K562 (cell line): ENCODE results near the gene AP4E1. TPM values are rescaled to one million over a fixed set of nuclear protein-coding genes. Genes with fewer than 3 reads are reported as not detected.

ENCODE experiments used
- ATAC-seq: fragments of 200-7000 bp; cut with Tn5 transposase; 3 replicates; pipeline ENCODE4 v1.9.1; 2020; ENCODE audit warnings: moderate library complexity
- BruUV-seq: library from RNA; stranded (reverse); fragments of 400-500 nt; replicated peaks from 2 replicates; lab custom pipeline; 2021; lab: Mats Ljungman, UMichigan
- CTCF ChIA-PET: fragments of 300-600 bp; formaldehyde crosslinking; extraction: SDS; loops from one replicate; lab custom pipeline; 2021; ENCODE audit warnings: low intra/inter-chr PET ratio; lab: Yijun Ruan, JAX
- POLR2A ChIA-PET: fragments of 300-600, 350-650 bp; sonication (Branson Sonifier 250); formaldehyde crosslinking; extraction: SDS; loops from one replicate; lab custom pipeline; 2021; ENCODE audit warnings: antibody characterized with exemption, inconsistent platforms; lab: Yijun Ruan, JAX
- DNase-seq, 4 experiments: peaks; one replicate each; pipeline versions ENCODE4 v3.0.0 to v3.0.0-alpha.2; 2011 to 2018; ENCODE audit warnings: low spot score in 3 of 4, mixed read lengths in 3 of 4; ENCODE audit errors: extremely low read depth in 1 of 4
- FAIRE-seq: peaks from 2 replicates; lab custom pipeline; 2011; peaks lifted over from hg19 to GRCh38; lab: Jason Lieb, UNC
- H2AFZ ChIP-seq: 2 replicates; pipeline ENCODE4 v1.6.0; 2011; ENCODE audit warnings: low read depth, low read length, control low read depth, inconsistent platforms
- H3K27ac ChIP-seq: fragments of 200-600 bp; 3 replicates; pipeline ENCODE4 v1.8.0; 2011; ENCODE audit warnings: low read depth, mild to moderate bottlenecking, control low read depth, inconsistent platforms, low read length, moderate library complexity, mixed read lengths; ENCODE audit errors: extremely low read depth
- H3K27me3 ChIP-seq, 2 experiments: fragments of 300-600 bp in 1 of 2; 2 replicates in 1 of 2; 3 replicates in 1 of 2; pipeline versions ENCODE4 v1.6.0 to v1.8.0; 2011; ENCODE audit warnings: inconsistent platforms in 2 of 2, low read length in 2 of 2, mild to moderate bottlenecking in 1 of 2, mixed read lengths in 1 of 2, moderate library complexity in 1 of 2; ENCODE audit not compliant: control insufficient read depth in 2 of 2, insufficient read depth in 2 of 2
- H3K36me3 ChIP-seq: fragments of 300-600 bp; 3 replicates; pipeline ENCODE4 v1.8.0; 2011; ENCODE audit warnings: mild to moderate bottlenecking, low read length, inconsistent platforms; ENCODE audit not compliant: control insufficient read depth, insufficient read depth
- H3K4me1 ChIP-seq, 2 experiments: fragments of 200-600 bp in 1 of 2; replicated peaks in 1 of 2; 2 replicates in 1 of 2; 3 replicates in 1 of 2; pipeline versions ENCODE4 v1.5.1 to v1.8.0; 2011; ENCODE audit warnings: inconsistent platforms in 2 of 2, low read length in 2 of 2, mild to moderate bottlenecking in 1 of 2, mixed read lengths in 1 of 2, moderate library complexity in 1 of 2; ENCODE audit not compliant: control insufficient read depth in 2 of 2, insufficient read depth in 2 of 2
- H3K4me2 ChIP-seq: 2 replicates; pipeline ENCODE4 v1.6.1; 2011; ENCODE audit warnings: low read length, control low read depth, inconsistent platforms, mixed read lengths; ENCODE audit not compliant: insufficient read depth
- H3K4me3 ChIP-seq: fragments of 200-600 bp; sonication (generic), shearing (Covaris generic); 2 replicates; pipeline ENCODE4 v1.5.1; 2016; ENCODE audit warnings: control low read depth, inconsistent platforms
- H3K79me2 ChIP-seq: fragments of 200-600 bp; 3 replicates; pipeline ENCODE4 v1.8.0; 2011; ENCODE audit warnings: low read length, inconsistent platforms; ENCODE audit not compliant: control insufficient read depth, insufficient read depth
- H3K9ac ChIP-seq, 2 experiments: 2 replicates each; pipeline versions ENCODE4 v1.6.0 to v1.6.1; 2011; ENCODE audit warnings: low read depth in 2 of 2, low read length in 2 of 2, control low read depth in 1 of 2, inconsistent platforms in 1 of 2, mild to moderate bottlenecking in 1 of 2, mixed read lengths in 1 of 2; ENCODE audit not compliant: insufficient read depth in 1 of 2
- H3K9me1 ChIP-seq: one replicate; pipeline ENCODE4 v1.6.0; 2011; ENCODE audit warnings: inconsistent platforms, mild to moderate bottlenecking, low read length, moderate library complexity; ENCODE audit not compliant: control insufficient read depth, insufficient read depth
- H3K9me3 ChIP-seq: replicated peaks from 2 replicates; pipeline ENCODE4 v1.5.1; 2011; ENCODE audit warnings: low read depth, low read length, inconsistent platforms; ENCODE audit not compliant: control insufficient read depth, insufficient read depth
- H4K20me1 ChIP-seq: replicated peaks from 2 replicates; pipeline ENCODE4 v1.6.1; 2011; ENCODE audit warnings: low read length, inconsistent platforms, mixed read lengths; ENCODE audit not compliant: control insufficient read depth, insufficient read depth
- CUX1 ChIP-seq: fragments of 200-800 bp; sonication (Bioruptor generic); IDR thresholded peaks from 2 replicates; pipeline ENCODE4 v1.6.1; 2016; ENCODE audit warnings: missing genetic modification characterization, missing compliant biosample characterization
- ZNF41 ChIP-seq: fragments of 250-450 bp; sonication (Bioruptor Pico); conservative IDR thresholded peaks from 2 replicates; pipeline ENCODE4 v1.4.0; 2020; ENCODE audit warnings: mild to moderate bottlenecking
- in situ Hi-C: fragments of 300-500 bp; cut with MboI; formaldehyde crosslinking; loops from 4 replicates; pipeline ENCODE4 v1.15.0; 2018; ENCODE audit warnings: inconsistent platforms, mixed read lengths
- intact Hi-C: fragments of 100-400 bp; cut with micrococcal nuclease; formaldehyde crosslinking; loops from 2 replicates; pipeline ENCODE4 v1.14.2; 2022
- polyA plus RNA-seq, 8 experiments: library from polyadenylated mRNA; depleted of rRNA in 4 of 8; stranded (reverse) in 5 of 8; unstranded in 3 of 8; fragments of >200 nt; fragmentation: Nextera tagmentation in 2 of 8; fragmentation: Illumina TruSeq in 1 of 8; extraction: Ambion mirVana in 2 of 8; extraction: Trizol in 1 of 8; gene quantifications; 2 replicates each; pipeline versions ENCODE4 v1.2.1 to v1.2.3, GENCODE V29; 2011 to 2014; ENCODE audit warnings: inconsistent platforms in 1 of 8, missing spikeins in 1 of 8
- total RNA-seq, 7 experiments: library from RNA; depleted of rRNA in 6 of 7; stranded (reverse); fragments of >200 nt in 6 of 7; fragmentation: Illumina TruSeq in 2 of 7; extraction: Trizol in 2 of 7; gene quantifications; 2 replicates each; pipeline versions ENCODE4 v1.2.1 to v1.2.3, GENCODE V29; 2011 to 2021; ENCODE audit warnings: low replicate concordance in 1 of 7

AP4E1 gene
- total and polyA plus RNA-seq, 9 of the 15 experiments (the other 6 are each of a cell fraction or from before 2014, with no cell fraction given), result 1.3 to 11.5 (median 4.4) TPM

GRCh38 chr15:50959717-50960116 is 51.2 kb downstream of the AP4E1 start:
- no peak overlapping the region for H3K4me2 ChIP-seq
- H3K79me2 ChIP-seq, result no peaks in the 10 kb centered on the region
- H4K20me1 ChIP-seq, result no peaks in the 10 kb centered on the region
- BruUV-seq, result no TSS peak
- H3K4me3 ChIP-seq, result no peak overlapping the region
- DNase-seq (no peak), ATAC-seq (no peak), FAIRE-seq (no peak)
- no peaks in the 10 kb centered on the region for H3K9me1 ChIP-seq
- H3K9ac ChIP-seq, result no peak overlapping the region
- peaks cover 10% of the 10 kb centered on the region for H3K9me3 ChIP-seq
- no peak overlapping the region for H3K27ac ChIP-seq
- TF ChIP-seq ZNF41 (CRISPR knock-in tag), result no peak
- TF ChIP-seq CUX1, result no peak
- no peaks in the 10 kb centered on the region for H3K4me1 ChIP-seq
- intact Hi-C loops, result no loop called here
- POLR2A ChIA-PET, result interaction anchor here (0.5 kb wide), 1 partner anchor 1310 kb away, joined by 3 read pairs; no protein-coding TSS in a partner anchor
- CTCF ChIA-PET, result no interaction called here
- no peaks in the 10 kb centered on the region for H3K27me3 ChIP-seq
- in situ Hi-C loops, result no loop called here
- peaks cover 47% of the 10 kb centered on the region; the same call in 2 of the 3 replicates for H3K36me3 ChIP-seq
- H2AFZ ChIP-seq, result no peak overlapping the region
